Endothelial cell of umbilical vein (primary cell): ENCODE measurements around the gene SLC39A9. TPM values are rescaled to one million over a fixed set of nuclear protein-coding genes. Genes with fewer than 3 reads are reported as not detected.

ENCODE experiments used
- BruUV-seq: library from RNA; stranded (reverse); fragments of 400-500 nt; replicated peaks from 2 replicates; lab custom pipeline; 2021; lab: Mats Ljungman, UMichigan
- CTCF ChIA-PET: fragments of 300-600, 350-600 bp; sonication (Branson Sonifier 250); formaldehyde crosslinking; loops from one replicate; lab custom pipeline; 2021; ENCODE audit warnings: antibody characterized with exemption, inconsistent platforms; lab: Charles Lee
- POLR2A ChIA-PET: fragments of 300-600, 350-600 bp; sonication (Branson Sonifier 250); formaldehyde crosslinking; loops from one replicate; lab custom pipeline; 2021; ENCODE audit warnings: antibody characterized with exemption, inconsistent platforms; lab: Charles Lee
- DNase-seq: peaks from one replicate; pipeline ENCODE4 v3.0.0-alpha.2; 2011; ENCODE audit warnings: low read depth, low spot score
- FAIRE-seq: peaks from 2 replicates; lab custom pipeline; 2011; peaks lifted over from hg19 to GRCh38; lab: Jason Lieb, UNC
- H2AFZ ChIP-seq: 2 replicates; pipeline ENCODE4 v1.6.0; 2012; ENCODE audit warnings: low read depth, low read length, control low read depth, inconsistent platforms
- H3K27ac ChIP-seq: 2 replicates; pipeline ENCODE4 v1.5.1; 2011; ENCODE audit warnings: low read depth, mild to moderate bottlenecking, control low read depth, low read length, moderate library complexity; ENCODE audit not compliant: insufficient read depth
- H3K27me3 ChIP-seq, 2 experiments: 2 replicates each; pipeline versions ENCODE4 v1.6.0 to v1.6.1; 2011; ENCODE audit warnings: low read length in 2 of 2, mixed read lengths in 1 of 2; ENCODE audit not compliant: control insufficient read depth in 2 of 2, insufficient read depth in 2 of 2
- H3K36me3 ChIP-seq, 2 experiments: 2 replicates in 1 of 2; 3 replicates in 1 of 2; pipeline ENCODE4 v1.5.1; 2011; ENCODE audit warnings: low read length in 2 of 2, mild to moderate bottlenecking in 1 of 2, moderate library complexity in 1 of 2; ENCODE audit not compliant: control insufficient read depth in 2 of 2, insufficient read depth in 2 of 2; ENCODE audit errors: extremely low read depth in 1 of 2
- H3K4me1 ChIP-seq: 3 replicates; pipeline ENCODE4 v1.5.1; 2011; ENCODE audit warnings: mild to moderate bottlenecking, low read length; ENCODE audit not compliant: control insufficient read depth, insufficient read depth; ENCODE audit errors: extremely low read depth
- H3K4me2 ChIP-seq: 2 replicates; pipeline ENCODE4 v1.6.1; 2011; ENCODE audit warnings: low read length, control low read depth, mixed read lengths; ENCODE audit not compliant: insufficient read depth
- H3K4me3 ChIP-seq, 3 experiments: fragments of 200-600 bp in 1 of 3; sonication (generic), shearing (Covaris generic) in 1 of 3; replicated peaks in 1 of 3; 2 replicates each; pipeline ENCODE4 v1.5.1; 2011 to 2016; ENCODE audit warnings: control low read depth in 3 of 3, low read length in 3 of 3, mild to moderate bottlenecking in 2 of 3, inconsistent platforms in 1 of 3, low read depth in 1 of 3, moderate library complexity in 1 of 3; ENCODE audit not compliant: insufficient read depth in 1 of 3
- H3K79me2 ChIP-seq: 2 replicates; pipeline ENCODE4 v1.6.0; 2012; ENCODE audit warnings: low read length, inconsistent platforms; ENCODE audit not compliant: control insufficient read depth, insufficient read depth
- H3K9ac ChIP-seq: replicated peaks from 2 replicates; pipeline ENCODE3; 2011; ENCODE audit warnings: low read length, control low read depth; ENCODE audit not compliant: insufficient read depth; ENCODE audit errors: extremely low read depth
- H3K9me1 ChIP-seq: replicated peaks from 3 replicates; pipeline ENCODE4 v1.6.0; 2011; ENCODE audit warnings: mild to moderate bottlenecking, low read length; ENCODE audit not compliant: control insufficient read depth, insufficient read depth; ENCODE audit errors: extremely low read depth
- H3K9me3 ChIP-seq: replicated peaks from 2 replicates; pipeline ENCODE4 v1.5.1; 2012; ENCODE audit warnings: low read length, inconsistent platforms; ENCODE audit not compliant: control insufficient read depth, insufficient read depth
- H4K20me1 ChIP-seq: replicated peaks from 2 replicates; pipeline ENCODE3; 2011; ENCODE audit warnings: mild to moderate bottlenecking, low read length; ENCODE audit not compliant: control insufficient read depth, insufficient read depth; ENCODE audit errors: extremely low read depth
- EZH2 ChIP-seq: IDR thresholded peaks from 2 replicates; pipeline ENCODE4 v1.6.1; 2012; ENCODE audit warnings: borderline replicate concordance, low read depth, mild to moderate bottlenecking, moderate library complexity, low read length, inconsistent platforms; ENCODE audit not compliant: severe bottlenecking
- FOS ChIP-seq: IDR thresholded peaks from 2 replicates; pipeline ENCODE4 v1.6.1; 2011; ENCODE audit warnings: mild to moderate bottlenecking, low read length, moderate library complexity, borderline replicate concordance; ENCODE audit not compliant: insufficient read depth
- GATA2 ChIP-seq: IDR thresholded peaks from 2 replicates; pipeline ENCODE4 v1.7.0; 2011; ENCODE audit warnings: low read depth, mild to moderate bottlenecking, moderate library complexity, mixed read lengths, low read length; ENCODE audit not compliant: insufficient read length, insufficient read depth
- JUN ChIP-seq: IDR thresholded peaks from 2 replicates; pipeline ENCODE4 v1.6.1; 2011; ENCODE audit warnings: borderline replicate concordance, low read depth; ENCODE audit not compliant: insufficient read length, insufficient read depth
- MAX ChIP-seq: IDR thresholded peaks from 2 replicates; pipeline ENCODE4 v1.6.1; 2011; ENCODE audit not compliant: insufficient read depth, insufficient read length
- MYC ChIP-seq: IDR thresholded peaks from one replicate; pipeline ENCODE4 v1.6.1; 2011; ENCODE audit warnings: mild to moderate bottlenecking, low read depth, low read length
- POLR2A ChIP-seq: IDR thresholded peaks from 2 replicates; pipeline ENCODE4 v1.6.1; 2012; ENCODE audit warnings: low read depth, mild to moderate bottlenecking, control low read depth, low read length
- POLR2AphosphoS5 ChIP-seq: IDR thresholded peaks from 2 replicates; pipeline ENCODE4 v1.6.1; 2012; ENCODE audit warnings: low read depth, mild to moderate bottlenecking, control low read depth, low read length, moderate library complexity; ENCODE audit not compliant: insufficient read depth
- dilution Hi-C: fragments of 300-500 bp; cut with MboI; formaldehyde crosslinking; loops from one replicate; pipeline ENCODE4 v1.15.0; 2019; ENCODE audit warnings: low sequenced_read_pairs; ENCODE audit not compliant: extremely low pct_ligation_motif_present
- intact Hi-C: fragments of 100-400 bp; cut with micrococcal nuclease; formaldehyde crosslinking; loops from one replicate; pipeline ENCODE4 v1.10.0; 2022
- polyA plus RNA-seq, 4 experiments: library from polyadenylated mRNA; depleted of rRNA in 3 of 4; stranded (reverse) in 3 of 4; unstranded in 1 of 4; fragments of >200 nt; gene quantifications; 2 replicates each; pipeline versions ENCODE4 v1.2.1 to v1.2.3, GENCODE V29; 2011 to 2012; ENCODE audit warnings: missing spikeins in 1 of 4
- total RNA-seq: library from RNA; stranded (reverse); gene quantifications from 2 replicates; pipeline ENCODE4 v1.2.3, GENCODE V29; 2021
- TF ChIP-seq, protein P1 (sequence below), 2 donors: IDR thresholded peaks; 1 replicate in 1 of 2; 2 replicates in 1 of 2; pipeline ENCODE4 v1.5.1; 2011; ENCODE audit warnings: low read length in 2 of 2, mild to moderate bottlenecking in 2 of 2, moderate library complexity in 2 of 2, control low read depth in 1 of 2, inconsistent platforms in 1 of 2, low read depth in 1 of 2; ENCODE audit not compliant: insufficient read depth in 1 of 2; ENCODE audit errors: extremely low read depth in 1 of 2

SLC39A9 gene
- total and polyA plus RNA-seq, 2 donors (not counting 3 experiments of a cell fraction or from before 2014, with no cell fraction given) = 39.8 to 55.2 TPM

DNA sequence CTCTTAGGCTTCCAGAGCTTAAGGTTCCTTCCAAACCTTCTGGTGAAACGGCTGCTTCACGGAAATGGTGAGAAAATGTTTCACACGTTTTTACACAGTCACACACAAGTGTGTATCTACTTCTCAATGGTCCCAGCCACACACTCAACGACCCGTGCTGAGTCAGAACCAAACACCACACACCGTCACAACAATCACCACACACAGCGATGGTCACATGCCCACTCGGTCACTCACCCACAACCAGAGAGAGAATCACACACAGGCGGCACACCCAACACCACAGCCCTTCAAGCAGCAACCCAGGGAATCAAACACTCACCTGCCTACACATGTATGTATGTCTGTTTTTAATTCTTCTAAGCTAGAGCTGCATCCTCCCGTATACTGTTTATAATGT lies 73.4 kb downstream of the SLC39A9 start:
- H3K9me3 ChIP-seq = no peaks in the 10 kb centered on the region
- no peaks in the 10 kb centered on the region for H4K20me1 ChIP-seq
- H3K4me1 ChIP-seq = no peaks in the 10 kb centered on the region
- FAIRE-seq = no peak
- dilution Hi-C loops = no loop called here
- intact Hi-C loops = loop anchor here (10.0 kb wide), 1 partner anchor 253 kb away; no protein-coding TSS in a partner anchor
- no peaks in the 10 kb centered on the region for H3K36me3 ChIP-seq
- H3K4me2 ChIP-seq = no peak overlapping the region
- H3K4me3 ChIP-seq = no peak overlapping the region
- H3K27me3 ChIP-seq = no peaks in the 10 kb centered on the region
- ChIA-PET CTCF (no interaction called here), POLR2A (no interaction called here)
- no peak overlapping the region for H2AFZ ChIP-seq
- H3K27ac ChIP-seq = no peak overlapping the region
- TF ChIP-seq, protein P1, sequence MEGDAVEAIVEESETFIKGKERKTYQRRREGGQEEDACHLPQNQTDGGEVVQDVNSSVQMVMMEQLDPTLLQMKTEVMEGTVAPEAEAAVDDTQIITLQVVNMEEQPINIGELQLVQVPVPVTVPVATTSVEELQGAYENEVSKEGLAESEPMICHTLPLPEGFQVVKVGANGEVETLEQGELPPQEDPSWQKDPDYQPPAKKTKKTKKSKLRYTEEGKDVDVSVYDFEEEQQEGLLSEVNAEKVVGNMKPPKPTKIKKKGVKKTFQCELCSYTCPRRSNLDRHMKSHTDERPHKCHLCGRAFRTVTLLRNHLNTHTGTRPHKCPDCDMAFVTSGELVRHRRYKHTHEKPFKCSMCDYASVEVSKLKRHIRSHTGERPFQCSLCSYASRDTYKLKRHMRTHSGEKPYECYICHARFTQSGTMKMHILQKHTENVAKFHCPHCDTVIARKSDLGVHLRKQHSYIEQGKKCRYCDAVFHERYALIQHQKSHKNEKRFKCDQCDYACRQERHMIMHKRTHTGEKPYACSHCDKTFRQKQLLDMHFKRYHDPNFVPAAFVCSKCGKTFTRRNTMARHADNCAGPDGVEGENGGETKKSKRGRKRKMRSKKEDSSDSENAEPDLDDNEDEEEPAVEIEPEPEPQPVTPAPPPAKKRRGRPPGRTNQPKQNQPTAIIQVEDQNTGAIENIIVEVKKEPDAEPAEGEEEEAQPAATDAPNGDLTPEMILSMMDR (IDR thresholded peaks at IDR 0.05; ENCODE audit: extremely low read depth in 1 of 2, insufficient read depth in 1 of 2, low read depth in 1 of 2, low read length in 2 of 2) = no peak
- H3K9ac ChIP-seq = no peak overlapping the region
- H3K79me2 ChIP-seq = no peaks in the 10 kb centered on the region
- BruUV-seq = no TSS peak
- DNase-seq = no peak
- no peaks in the 10 kb centered on the region for H3K9me1 ChIP-seq

- no peaks in the 10 kb centered on the region for H3K79me2 ChIP-seq
- BruUV-seq = no TSS peak
- FAIRE-seq (no peak), DNase-seq (no peak)
- H3K27ac ChIP-seq = no peak overlapping the region
- no peaks in the 10 kb centered on the region for H4K20me1 ChIP-seq
- H3K4me2 ChIP-seq = no peak overlapping the region
- dilution Hi-C loops (no loop called here), intact Hi-C loops (loop anchor here (10.0 kb wide), 1 partner anchor 252 kb away; no protein-coding TSS in a partner anchor)
- ChIA-PET POLR2A (no interaction called here), CTCF (interaction anchor here (2.5 to 3.4 kb wide), 4 partner anchors 8 to 18 kb away, joined by 8 to 27 read pairs (median 16); no protein-coding TSS in a partner anchor)
- no peak overlapping the region for H3K4me3 ChIP-seq
- no peak overlapping the region for H2AFZ ChIP-seq
- H3K9me3 ChIP-seq = no peaks in the 10 kb centered on the region
- no peaks in the 10 kb centered on the region for H3K27me3 ChIP-seq
- no peak overlapping the region for H3K9ac ChIP-seq
- H3K9me1 ChIP-seq = no peaks in the 10 kb centered on the region
- no peak for TF ChIP-seq GATA2
- no peak for TF ChIP-seq EZH2
- TF ChIP-seq POLR2A = no peak
- TF ChIP-seq, protein P1 (IDR thresholded peaks at IDR 0.05; ENCODE audit: extremely low read depth in 1 of 2, insufficient read depth in 1 of 2, low read depth in 1 of 2, low read length in 2 of 2) = no peak
- no peak for TF ChIP-seq MAX
- TF ChIP-seq FOS = no peak
- TF ChIP-seq JUN = no peak
- no peak for TF ChIP-seq POLR2AphosphoS5
- TF ChIP-seq MYC = no peak
- H3K36me3 ChIP-seq = no peaks in the 10 kb centered on the region
- no peaks in the 10 kb centered on the region for H3K4me1 ChIP-seq
Observed at GRCh38 chr14:69473260-69473659, 74.8 kb downstream of the SLC39A9 start.
